HCT116 (cell line): Measurements from ENCODE around the gene TSEN34. TPM values are rescaled to one million over a fixed set of nuclear protein-coding genes. Genes with fewer than 3 reads are reported as not detected.

ENCODE experiments used
- ATAC-seq: fragments of 200-7000 bp; cut with Tn5 transposase; 2 replicates; pipeline ENCODE4 v1.9.1; 2020; ENCODE audit warnings: mild to moderate bottlenecking, moderate library complexity
- BruUV-seq: library from RNA; stranded (reverse); fragments of 400-500 nt; replicated peaks from 2 replicates; lab custom pipeline; 2021; lab: Mats Ljungman, UMichigan
- CTCF ChIA-PET: fragments of 300-600 bp; sonication (Branson Sonifier 250); formaldehyde crosslinking; loops from one replicate; lab custom pipeline; 2021; ENCODE audit warnings: antibody characterized with exemption; lab: Charles Lee
- POLR2A ChIA-PET: fragments of 300-600, 350-600 bp; sonication (Branson Sonifier 250); formaldehyde crosslinking; loops from one replicate; lab custom pipeline; 2021; ENCODE audit warnings: antibody characterized with exemption; lab: Charles Lee
- RAD21 ChIA-PET, 2 experiments: fragments of 300-600 bp; sonication (Branson Sonifier 250); formaldehyde crosslinking; loops; one replicate each; lab custom pipeline; 2023; ENCODE audit warnings: low total read pairs in 2 of 2; ENCODE audit not compliant: uncharacterized antibody in 2 of 2, unreplicated experiment in 2 of 2, low non-redundant PET in 1 of 2; lab: Charles Lee
- DNase-seq: peaks from one replicate; pipeline ENCODE4 v3.0.0-alpha.2; 2010; ENCODE audit warnings: low read depth, low spot score
- H2AFZ ChIP-seq: fragments of 200-600 bp; shearing (Covaris generic), sonication (generic); 2 replicates; pipeline ENCODE4 v1.6.1; 2017; ENCODE audit warnings: low read depth, mixed run types, mixed read lengths, antibody characterized with exemption, low read length; ENCODE audit not compliant: poor library complexity, severe bottlenecking
- H3K27ac ChIP-seq: 2 replicates; pipeline ENCODE4 v1.5.1; 2012; ENCODE audit warnings: low read depth, low read length
- H3K27me3 ChIP-seq: fragments of 200-600 bp; sonication (generic); 2 replicates; pipeline ENCODE4 v1.6.1; 2016; ENCODE audit warnings: mixed run types, low read length, mixed read lengths; ENCODE audit not compliant: insufficient read depth
- H3K36me3 ChIP-seq, 2 experiments: fragments of 200-500 bp in 1 of 2; fragments of 200-600 bp in 1 of 2; sonication (Bioruptor generic) in 1 of 2; sonication (generic) in 1 of 2; 2 replicates each; pipeline versions ENCODE4 v1.5.1 to v1.6.1; 2014 to 2016; ENCODE audit warnings: low read length in 2 of 2, inconsistent platforms in 1 of 2, mixed read lengths in 1 of 2, mixed run types in 1 of 2; ENCODE audit not compliant: insufficient read depth in 2 of 2, control insufficient read depth in 1 of 2
- H3K4me1 ChIP-seq, 2 experiments: fragments of 200-600 bp in 1 of 2; sonication (generic) in 1 of 2; 2 replicates each; pipeline versions ENCODE4 v1.5.1 to v1.6.1; 2012 to 2017; ENCODE audit warnings: low read length in 2 of 2, inconsistent platforms in 1 of 2, mild to moderate bottlenecking in 1 of 2, mixed read lengths in 1 of 2, mixed run types in 1 of 2, moderate library complexity in 1 of 2; ENCODE audit not compliant: insufficient read depth in 2 of 2, control insufficient read depth in 1 of 2
- H3K4me2 ChIP-seq: fragments of 200-600 bp; sonication (generic); 2 replicates; pipeline ENCODE4 v1.6.1; 2017; ENCODE audit warnings: mixed run types, low read length, mixed read lengths
- H3K4me3 ChIP-seq, 2 experiments: fragments of 200-600 bp in 1 of 2; sonication (generic) in 1 of 2; replicated peaks in 1 of 2; 2 replicates each; pipeline ENCODE4 v1.5.1; 2011 to 2016; ENCODE audit warnings: low read length in 2 of 2, control low read depth in 1 of 2, low read depth in 1 of 2, mild to moderate bottlenecking in 1 of 2, mixed read lengths in 1 of 2, mixed run types in 1 of 2
- H3K79me2 ChIP-seq: fragments of 200-600 bp; sonication (generic); 2 replicates; pipeline ENCODE4 v1.6.1; 2017; ENCODE audit warnings: mild to moderate bottlenecking, mixed run types, low read length, moderate library complexity, mixed read lengths; ENCODE audit not compliant: insufficient read depth
- H3K9ac ChIP-seq: fragments of 200-600 bp; sonication (generic); 2 replicates; pipeline ENCODE4 v1.6.1; 2016; ENCODE audit warnings: low read length, mixed read lengths
- H3K9me2 ChIP-seq: fragments of 200-600 bp; sonication (generic), shearing (Covaris generic); 2 replicates; pipeline ENCODE4 v1.6.1; 2017; ENCODE audit warnings: mixed run types, mild to moderate bottlenecking, moderate library complexity; ENCODE audit not compliant: insufficient read depth
- H3K9me3 ChIP-seq, 2 experiments: fragments of 200-500 bp in 1 of 2; fragments of 200-600 bp in 1 of 2; sonication (Bioruptor generic) in 1 of 2; sonication (generic) in 1 of 2; 2 replicates each; pipeline ENCODE4 v1.6.1; 2014 to 2017; ENCODE audit warnings: low read length in 2 of 2, mixed read lengths in 2 of 2, inconsistent platforms in 1 of 2, low read depth in 1 of 2, mild to moderate bottlenecking in 1 of 2, mixed run types in 1 of 2, moderate library complexity in 1 of 2; ENCODE audit not compliant: control insufficient read depth in 1 of 2, insufficient read depth in 1 of 2
- H4K20me1 ChIP-seq: fragments of 200-600 bp; sonication (generic), shearing (Covaris generic); 2 replicates; pipeline ENCODE4 v1.6.1; 2017; ENCODE audit warnings: mixed run types, mild to moderate bottlenecking, moderate library complexity; ENCODE audit not compliant: insufficient read depth
- ATF3 ChIP-seq: IDR thresholded peaks from 2 replicates; pipeline ENCODE4 v1.6.1; 2012
- CBX3 ChIP-seq: IDR thresholded peaks from 2 replicates; pipeline ENCODE4 v1.6.1; 2012; ENCODE audit warnings: low read depth
- CTCF ChIP-seq, 3 experiments: fragments of 200-600 bp in 1 of 3; sonication (generic) in 1 of 3; IDR thresholded peaks in 2 of 3; conservative IDR thresholded peaks in 1 of 3; 2 replicates each; pipeline ENCODE4 v1.5.1; 2012 to 2017; ENCODE audit warnings: low read depth in 2 of 3, low read length in 2 of 3, antibody characterized with exemption in 1 of 3, borderline replicate concordance in 1 of 3, control low read depth in 1 of 3, mild to moderate bottlenecking in 1 of 3, mixed read lengths in 1 of 3, mixed run types in 1 of 3, moderate library complexity in 1 of 3; ENCODE audit not compliant: insufficient read depth in 1 of 3
- ELF1 ChIP-seq: IDR thresholded peaks from 2 replicates; pipeline ENCODE4 v1.6.1; 2012; ENCODE audit warnings: low read depth, borderline replicate concordance
- EZH2 ChIP-seq: fragments of 200-600 bp; sonication (generic); IDR thresholded peaks from 2 replicates; pipeline ENCODE4 v1.6.1; 2017; ENCODE audit warnings: antibody characterized with exemption, mixed run types
- FOSL1 ChIP-seq: IDR thresholded peaks from 2 replicates; pipeline ENCODE4 v1.6.1; 2012; ENCODE audit warnings: low read depth
- JUND ChIP-seq: IDR thresholded peaks from 2 replicates; pipeline ENCODE4 v1.6.1; 2012
- MAX ChIP-seq: IDR thresholded peaks from 2 replicates; pipeline ENCODE4 v1.6.1; 2012
- POLR2A ChIP-seq: IDR thresholded peaks from 2 replicates; pipeline ENCODE4 v1.7.0; 2011; ENCODE audit warnings: borderline replicate concordance; ENCODE audit not compliant: insufficient read depth, insufficient read length; ENCODE audit errors: extremely low read depth
- POLR2AphosphoS5 ChIP-seq: IDR thresholded peaks from 2 replicates; pipeline ENCODE4 v1.6.1; 2011; ENCODE audit warnings: mild to moderate bottlenecking, low read depth, low read length, moderate library complexity
- RAD21 ChIP-seq: IDR thresholded peaks from 2 replicates; pipeline ENCODE4 v1.6.1; 2012; ENCODE audit warnings: low read depth, mild to moderate bottlenecking
- SIN3A ChIP-seq: IDR thresholded peaks from 2 replicates; pipeline ENCODE4 v1.6.1; 2012; ENCODE audit warnings: low read depth
- SP1 ChIP-seq: IDR thresholded peaks from 2 replicates; pipeline ENCODE4 v1.6.1; 2012; ENCODE audit warnings: low read depth
- TCF7L2 ChIP-seq: IDR thresholded peaks from 2 replicates; pipeline ENCODE4 v1.7.0; 2011; ENCODE audit warnings: borderline replicate concordance, inconsistent platforms; ENCODE audit not compliant: insufficient read depth, insufficient read length; ENCODE audit errors: extremely low read depth
- ZBTB33 ChIP-seq: IDR thresholded peaks from 2 replicates; pipeline ENCODE4 v1.6.1; 2011; ENCODE audit warnings: mild to moderate bottlenecking, low read length, moderate library complexity; ENCODE audit not compliant: insufficient replicate concordance; ENCODE audit errors: extremely low read depth
- ZFX ChIP-seq: fragments of 450-650 bp; IDR thresholded peaks from 2 replicates; pipeline ENCODE4 v1.6.1; 2017
- ZNF274 ChIP-seq: fragments of 200-500 bp; sonication (Bioruptor generic); IDR thresholded peaks from 2 replicates; pipeline ENCODE4 v1.6.1; 2014; ENCODE audit warnings: mild to moderate bottlenecking, low read depth, low read length, inconsistent platforms
- intact Hi-C: fragments of 100-400 bp; cut with micrococcal nuclease; formaldehyde crosslinking; loops from 2 replicates; pipeline ENCODE4 v1.10.0; 2022
- total RNA-seq: library from RNA; stranded (reverse); gene quantifications from one replicate; pipeline ENCODE4 v1.2.1, GENCODE V29; 2021; ENCODE audit not compliant: unreplicated experiment

The TSEN34 gene
- total RNA-seq, 1 experiment from 2014 or later = 99.9 TPM

GRCh38 chr19:54196536-54196935 lies 5.4 kb downstream of the TSEN34 start:
- ChIA-PET RAD21 (no interaction called here), POLR2A (no interaction called here), CTCF (interaction anchor here (0.7 kb wide), 1 partner anchor 100 kb away, joined by 3 read pairs; no protein-coding TSS in a partner anchor)
- TF ChIP-seq CTCF (IDR thresholded peaks at IDR 0.05 in 2 of 3, conservative IDR thresholded peaks at IDR 0.05 in 1 of 3; ENCODE audit: borderline replicate concordance in 1 of 3, insufficient read depth in 1 of 3, low read depth in 2 of 3, low read length in 2 of 3) (no peak), EZH2 (no peak), POLR2A (no peak), SIN3A (no peak), ZBTB33 (no peak), ATF3 (no peak), SP1 (no peak), RAD21 (no peak), ZFX (no peak), MAX (no peak), TCF7L2 (no peak), JUND (no peak), FOSL1 (no peak), ZNF274 (no peak), POLR2AphosphoS5 (no peak), CBX3 (no peak), ELF1 (no peak)
- H3K4me3 ChIP-seq = no peak overlapping the region
- no peaks in the 10 kb centered on the region for H3K9me2 ChIP-seq
- H3K27ac ChIP-seq = no peak overlapping the region
- H2AFZ ChIP-seq = no peak overlapping the region
- DNase-seq = no peak
- H3K27me3 ChIP-seq = no peaks in the 10 kb centered on the region
- intact Hi-C loops = no loop called here
- H4K20me1 ChIP-seq = peaks cover 2% of the 10 kb centered on the region; the same call in 1 of the 2 replicates
- ATAC-seq = no peak
- H3K9me3 ChIP-seq = no peaks in the 10 kb centered on the region
- H3K9ac ChIP-seq = no peak overlapping the region
- BruUV-seq = no TSS peak
- peaks cover 12 to 22% of the 10 kb centered on the region in 2 experiments for H3K36me3 ChIP-seq
- H3K4me1 ChIP-seq = peaks cover 8 to 17% of the 10 kb centered on the region in 2 experiments; a peak in 3 of 4 replicates
- peaks cover 37% of the 10 kb centered on the region for H3K79me2 ChIP-seq
- H3K4me2 ChIP-seq = no peak overlapping the region
